ENCODE data around the gene INSYN2B.
"Not testable (repeated sequence)": the region's sequence is repeated elsewhere in the genome, so short reads cannot be mapped to it uniquely, and the experiment has no call there.

INSYN2B gene

GRCh38 chr5:169836835-169837536, 143.3 kb downstream of the INSYN2B start:
- Histone ChIP-seq H3K4me1 (ENCODE audit: control insufficient read depth, insufficient read depth, low read length) (no peaks in the 10 kb centered on the region), H3K9ac (ENCODE audit: low read length) (no peak overlapping the region), H3K9me3 (ENCODE audit: control insufficient read depth, low read length) (no peaks in the 10 kb centered on the region), H3K36me3 (ENCODE audit: control insufficient read depth, insufficient read depth, low read length) (no peaks in the 10 kb centered on the region), H3K27me3 (ENCODE audit: control insufficient read depth, insufficient read depth, low read length) (no peaks in the 10 kb centered on the region), H3K4me3 (ENCODE audit: low read length) (no peak overlapping the region)

- H3K4me1 ChIP-seq (ENCODE audit: control insufficient read depth, insufficient read depth, low read length); H3K36me3 ChIP-seq (ENCODE audit: control insufficient read depth, insufficient read depth, low read length); H3K4me3 ChIP-seq (ENCODE audit: low read length); H3K9me3 ChIP-seq (ENCODE audit: control insufficient read depth, low read length); H3K9ac ChIP-seq (ENCODE audit: low read length); H3K27me3 ChIP-seq (ENCODE audit: control insufficient read depth, insufficient read depth, low read length): not testable (repeated sequence)
Observed at GRCh38 chr5:169834540-169834939, 145.8 kb downstream of the INSYN2B start.

GRCh38 chr5:169833681-169834292, 146.5 kb downstream of the INSYN2B start:
- H3K4me1 ChIP-seq (ENCODE audit: control insufficient read depth, insufficient read depth, low read length); H3K9ac ChIP-seq (ENCODE audit: low read length); H3K27me3 ChIP-seq (ENCODE audit: control insufficient read depth, insufficient read depth, low read length); H3K9me3 ChIP-seq (ENCODE audit: control insufficient read depth, low read length); H3K4me3 ChIP-seq (ENCODE audit: low read length); H3K36me3 ChIP-seq (ENCODE audit: control insufficient read depth, insufficient read depth, low read length): not testable (repeated sequence)

GRCh38 chr5:169832845-169833244, 147.4 kb downstream of the INSYN2B start:
- no peaks in the 10 kb centered on the region for H3K36me3 ChIP-seq (ENCODE audit: control insufficient read depth, insufficient read depth, low read length)
- no peak overlapping the region for H3K9ac ChIP-seq (ENCODE audit: low read length)
- no peaks in the 10 kb centered on the region for H3K9me3 ChIP-seq (ENCODE audit: control insufficient read depth, low read length)
- no peaks in the 10 kb centered on the region for H3K4me1 ChIP-seq (ENCODE audit: control insufficient read depth, insufficient read depth, low read length)
- no peak overlapping the region for H3K4me3 ChIP-seq (ENCODE audit: low read length)
- H3K27me3 ChIP-seq (ENCODE audit: control insufficient read depth, insufficient read depth, low read length) = no peaks in the 10 kb centered on the region

- Histone ChIP-seq H3K9ac (ENCODE audit: low read length) (no peak overlapping the region), H3K4me1 (ENCODE audit: control insufficient read depth, insufficient read depth, low read length) (no peaks in the 10 kb centered on the region), H3K4me3 (ENCODE audit: low read length) (no peak overlapping the region), H3K36me3 (ENCODE audit: control insufficient read depth, insufficient read depth, low read length) (no peaks in the 10 kb centered on the region), H3K27me3 (ENCODE audit: control insufficient read depth, insufficient read depth, low read length) (no peaks in the 10 kb centered on the region), H3K9me3 (ENCODE audit: control insufficient read depth, low read length) (no peaks in the 10 kb centered on the region)
Observed at GRCh38 chr5:169832304-169832703, 148.0 kb downstream of the INSYN2B start.

GRCh38 chr5:169831331-169831730, 149.0 kb downstream of the INSYN2B start:
- Histone ChIP-seq H3K27me3 (ENCODE audit: control insufficient read depth, insufficient read depth, low read length) (no peaks in the 10 kb centered on the region), H3K4me3 (ENCODE audit: low read length) (no peak overlapping the region), H3K9me3 (ENCODE audit: control insufficient read depth, low read length) (no peaks in the 10 kb centered on the region), H3K9ac (ENCODE audit: low read length) (no peak overlapping the region), H3K36me3 (ENCODE audit: control insufficient read depth, insufficient read depth, low read length) (no peaks in the 10 kb centered on the region), H3K4me1 (ENCODE audit: control insufficient read depth, insufficient read depth, low read length) (no peaks in the 10 kb centered on the region)

GRCh38 chr5:169828385-169828784, 151.9 kb downstream of the INSYN2B start:
- Histone ChIP-seq H3K4me3 (ENCODE audit: low read length) (no peak overlapping the region), H3K36me3 (ENCODE audit: control insufficient read depth, insufficient read depth, low read length) (no peaks in the 10 kb centered on the region), H3K9ac (ENCODE audit: low read length) (no peak overlapping the region), H3K4me1 (ENCODE audit: control insufficient read depth, insufficient read depth, low read length) (no peaks in the 10 kb centered on the region), H3K27me3 (ENCODE audit: control insufficient read depth, insufficient read depth, low read length) (no peaks in the 10 kb centered on the region), H3K9me3 (ENCODE audit: control insufficient read depth, low read length) (no peaks in the 10 kb centered on the region)

- H3K9me3 ChIP-seq (ENCODE audit: control insufficient read depth, low read length) = no peaks in the 10 kb centered on the region
- no peaks in the 10 kb centered on the region for H3K27me3 ChIP-seq (ENCODE audit: control insufficient read depth, insufficient read depth, low read length)
- H3K36me3 ChIP-seq (ENCODE audit: control insufficient read depth, insufficient read depth, low read length) = no peaks in the 10 kb centered on the region
- H3K4me3 ChIP-seq (ENCODE audit: low read length) = no peak overlapping the region
- no peak overlapping the region for H3K9ac ChIP-seq (ENCODE audit: low read length)
- no peaks in the 10 kb centered on the region for H3K4me1 ChIP-seq (ENCODE audit: control insufficient read depth, insufficient read depth, low read length)
Observed at GRCh38 chr5:169827769-169828168, 152.5 kb downstream of the INSYN2B start.

GRCh38 chr5:169826618-169827017, 153.7 kb downstream of the INSYN2B start:
- Histone ChIP-seq H3K36me3 (ENCODE audit: control insufficient read depth, insufficient read depth, low read length) (no peaks in the 10 kb centered on the region), H3K4me1 (ENCODE audit: control insufficient read depth, insufficient read depth, low read length) (no peaks in the 10 kb centered on the region), H3K27me3 (ENCODE audit: control insufficient read depth, insufficient read depth, low read length) (no peaks in the 10 kb centered on the region), H3K4me3 (ENCODE audit: low read length) (no peak overlapping the region), H3K9ac (ENCODE audit: low read length) (no peak overlapping the region), H3K9me3 (ENCODE audit: control insufficient read depth, low read length) (no peaks in the 10 kb centered on the region)

GRCh38 chr5:169817031-169817430, 163.3 kb downstream of the INSYN2B start:
- H3K4me3 ChIP-seq (ENCODE audit: low read length) = no peak overlapping the region
- no peaks in the 10 kb centered on the region for H3K9me3 ChIP-seq (ENCODE audit: control insufficient read depth, low read length)
- no peaks in the 10 kb centered on the region for H3K4me1 ChIP-seq (ENCODE audit: control insufficient read depth, insufficient read depth, low read length)
- no peaks in the 10 kb centered on the region for H3K27me3 ChIP-seq (ENCODE audit: control insufficient read depth, insufficient read depth, low read length)
- H3K36me3 ChIP-seq (ENCODE audit: control insufficient read depth, insufficient read depth, low read length) = no peaks in the 10 kb centered on the region
- no peak overlapping the region for H3K9ac ChIP-seq (ENCODE audit: low read length)

GRCh38 chr5:169814522-169814921, 165.8 kb downstream of the INSYN2B start:
- Histone ChIP-seq H3K36me3 (ENCODE audit: control insufficient read depth, insufficient read depth, low read length) (no peaks in the 10 kb centered on the region), H3K27me3 (ENCODE audit: control insufficient read depth, insufficient read depth, low read length) (no peaks in the 10 kb centered on the region)

More at GRCh38 chr5:169814522-169814921, 165.8 kb downstream of the INSYN2B start:
- H3K4me3 ChIP-seq (ENCODE audit: low read length) = no peak overlapping the region
- H3K9ac ChIP-seq (ENCODE audit: low read length) = no peak overlapping the region
- no peaks in the 10 kb centered on the region for H3K4me1 ChIP-seq (ENCODE audit: control insufficient read depth, insufficient read depth, low read length)
- H3K9me3 ChIP-seq (ENCODE audit: control insufficient read depth, low read length) = no peaks in the 10 kb centered on the region

Measured in mucosa of stomach (tissue), 1 donor.